Pons (tissue), 1 donor: Measurements from ENCODE around the gene RWDD4.
A peak's percentile ranks its signal among the peaks of the same experiment; 100 is the strongest.

ENCODE experiments used
- DNase-seq: peaks from one replicate; pipeline ENCODE4 v3.0.0-alpha.2; 2016; ENCODE audit warnings: low spot score

Gene RWDD4

DNA sequence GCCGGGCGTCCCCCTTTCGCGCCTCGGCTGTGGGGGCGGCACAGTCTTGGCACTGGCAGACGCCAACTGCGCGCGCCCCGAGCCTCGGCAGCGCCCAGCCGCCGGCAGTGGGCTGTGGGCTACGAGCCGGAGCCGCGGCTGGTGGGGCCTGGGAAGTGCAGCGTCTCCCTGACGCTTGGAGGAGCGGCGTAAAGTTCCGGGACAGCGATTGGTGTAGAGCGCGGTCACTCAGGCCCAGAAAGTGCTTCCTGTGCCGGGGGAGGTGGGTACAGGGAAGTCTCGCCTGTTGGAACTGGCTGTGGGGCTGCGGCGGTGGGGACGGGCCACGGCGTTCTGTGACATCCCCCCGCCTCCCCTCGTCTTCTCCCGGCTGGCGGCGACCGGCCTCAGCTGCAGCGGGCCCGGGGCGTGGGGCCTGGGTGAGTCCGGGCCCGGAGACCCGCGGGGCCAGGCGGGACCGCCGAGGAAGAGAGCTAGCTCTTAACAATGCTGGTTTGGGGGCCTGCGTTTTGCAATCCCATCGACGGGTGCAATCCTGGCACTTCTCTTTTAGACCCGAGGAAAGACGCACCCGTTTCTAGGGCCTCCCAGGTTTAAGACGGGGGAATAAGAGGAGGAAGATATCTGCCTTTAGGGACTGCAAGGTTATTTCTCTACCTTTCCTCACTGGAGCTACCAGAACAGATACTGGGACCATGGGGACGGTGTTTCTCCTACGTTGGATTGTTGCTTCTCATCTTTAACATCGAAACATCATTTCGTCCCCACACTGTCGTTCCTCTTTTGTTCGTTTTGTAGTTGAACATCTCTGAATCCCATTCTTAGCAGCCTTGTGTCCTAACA, at the start of gene RWDD4, which contains the start of gene TRAPPC11:
TSS of gene RWDD4 (minus strand) at position 157 of the 843 bp plus-strand sequence. CDS start 233 bp downstream, outside the sequence.
TSS of gene TRAPPC11 (plus strand) at position 265 of the 843 bp plus-strand sequence. CDS start 4,575 bp downstream, outside the sequence.
- DNase-seq, result peak; percentile 97

DNA sequence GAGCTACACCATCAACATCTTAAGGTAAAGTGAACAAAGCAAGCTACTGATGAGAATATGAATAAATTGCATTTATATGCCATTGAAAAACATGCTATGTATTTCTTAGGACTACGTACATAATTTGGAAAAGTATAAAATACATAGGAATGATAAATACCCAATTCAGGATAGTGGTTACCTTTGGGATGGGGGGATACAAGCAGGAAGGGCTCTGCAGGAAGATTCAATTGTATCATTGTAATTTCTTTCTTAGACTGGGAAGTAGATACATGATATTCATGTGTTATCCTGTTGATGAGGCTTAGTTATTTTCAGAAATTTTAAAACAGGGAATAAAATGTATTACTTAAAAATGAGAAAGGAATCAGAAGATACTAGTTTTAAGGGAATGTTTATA, 43.5 kb upstream of the RWDD4 start:
- no peak for DNase-seq

DNA sequence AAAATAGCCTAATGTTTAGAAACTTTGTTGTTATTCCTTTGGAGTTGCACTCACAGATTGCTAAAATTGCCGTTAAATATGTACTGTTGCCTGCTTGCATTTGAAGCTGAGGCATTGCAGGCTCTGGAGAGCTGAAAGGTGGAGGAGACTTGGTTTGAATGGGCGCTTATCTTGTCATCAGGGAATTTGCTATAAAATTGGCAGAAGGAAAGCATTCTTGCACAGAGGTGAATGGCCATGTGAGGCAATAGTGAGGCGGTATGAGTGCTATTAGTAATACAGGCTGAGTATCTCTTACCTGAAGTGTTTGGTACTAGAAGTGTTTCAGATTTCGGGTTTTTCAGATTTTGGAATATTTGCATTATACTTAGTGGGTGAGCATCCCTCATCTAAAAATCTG, 41.4 kb upstream of the RWDD4 start:
- no peak for DNase-seq

- DNase-seq, result no peak
Measured at GRCh38 chr4:183698909-183699308, 39.9 kb upstream of the RWDD4 start.

DNA sequence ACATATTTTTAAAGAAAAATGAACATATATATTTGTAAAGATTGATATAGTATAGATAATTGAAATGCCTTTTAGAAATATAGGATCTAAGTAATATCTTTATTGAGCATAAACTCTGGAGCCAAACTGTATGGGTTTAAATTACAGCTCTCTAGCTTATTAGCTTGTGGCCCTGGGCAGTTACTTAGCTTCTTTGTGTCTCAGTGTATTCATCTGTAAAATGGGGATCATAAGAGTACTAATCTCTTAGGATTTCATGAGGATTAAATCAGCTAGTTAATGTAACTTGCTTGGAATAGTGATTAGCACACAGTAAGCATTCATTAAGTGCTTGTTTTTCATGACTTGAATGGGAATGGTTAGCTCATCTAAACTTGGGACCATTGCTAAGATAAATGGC, 32.9 kb upstream of the RWDD4 start:
- no peak for DNase-seq

GRCh38 chr4:183691006-183691405, 32.0 kb upstream of the RWDD4 start:
- DNase-seq, result no peak

DNA sequence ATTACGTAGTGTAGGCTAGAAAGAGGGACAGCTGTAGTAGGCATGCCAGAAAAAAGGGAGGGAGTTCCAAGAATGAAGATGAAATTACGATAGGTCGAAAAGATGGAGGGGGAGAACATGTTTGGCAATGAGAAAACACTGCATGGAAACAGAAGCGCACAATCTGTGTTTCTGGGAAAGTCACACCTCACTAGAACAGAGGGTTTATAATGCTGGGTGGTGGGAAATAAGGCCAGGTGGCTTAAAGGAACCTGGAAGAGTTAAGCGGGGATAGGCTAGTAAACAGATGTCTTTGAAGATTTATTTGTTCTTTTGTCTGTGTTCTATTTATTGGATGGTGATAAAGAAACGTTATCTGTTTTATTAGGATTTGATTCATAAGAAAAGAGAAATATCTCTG, 29.2 kb upstream of the RWDD4 start:
- no peak for DNase-seq

GRCh38 chr4:183686461-183686860, 27.5 kb upstream of the RWDD4 start:
- no peak for DNase-seq

- DNase-seq, result no peak
Measured at GRCh38 chr4:183681119-183681518, 22.1 kb upstream of the RWDD4 start.

DNA sequence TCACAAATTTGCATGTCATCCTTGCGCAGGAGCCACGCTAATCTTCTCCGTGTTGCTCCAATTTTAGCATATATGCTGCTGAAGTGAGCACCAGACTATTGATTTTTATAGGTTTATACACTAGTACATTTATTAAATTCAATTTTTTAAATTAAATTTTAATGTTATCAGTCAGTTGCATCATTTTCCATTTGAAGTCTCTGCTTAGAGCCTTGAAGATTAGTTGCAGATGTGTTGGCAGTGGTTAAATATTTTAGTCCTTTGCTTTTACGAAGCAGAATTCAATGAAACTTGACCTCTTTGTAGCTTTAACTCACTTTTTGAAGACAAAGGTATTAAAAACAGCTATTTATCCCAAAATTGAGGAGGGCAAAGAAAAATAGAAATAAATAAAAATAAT, 16.6 kb upstream of the RWDD4 start:
- DNase-seq, result no peak

- DNase-seq, result no peak
Measured at GRCh38 chr4:183674153-183674552, 15.2 kb upstream of the RWDD4 start.

DNA sequence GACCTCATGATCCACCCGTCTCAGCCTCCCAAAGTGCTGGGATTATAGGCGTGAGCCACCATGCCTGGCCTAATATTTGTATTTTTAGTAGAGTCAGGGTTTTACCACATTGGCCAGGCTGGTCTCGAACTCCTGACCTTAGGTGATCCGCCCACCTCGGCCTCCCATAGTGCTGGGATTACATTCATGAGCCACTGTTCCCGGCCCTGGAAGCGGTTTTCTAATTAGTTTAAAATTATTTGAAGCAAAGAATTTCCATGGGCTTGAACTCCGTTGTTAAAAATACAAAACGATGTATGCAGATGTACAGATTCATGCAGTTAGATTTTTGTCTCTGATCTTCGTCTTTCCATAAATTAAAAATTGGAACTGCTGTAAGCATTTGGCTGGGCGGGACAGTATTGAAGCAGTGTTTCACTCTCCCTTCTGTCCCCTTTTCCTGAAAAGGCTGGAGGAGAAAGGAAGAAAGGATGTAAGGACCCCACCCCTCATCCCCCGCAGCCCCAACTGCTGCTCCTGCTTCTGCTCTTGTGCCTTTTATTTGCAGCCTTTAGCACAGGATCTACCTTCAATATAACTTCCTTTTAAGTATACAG, 12.1 kb upstream of the RWDD4 start:
- DNase-seq, result no peak

GRCh38 chr4:183670251-183670650, 11.3 kb upstream of the RWDD4 start:
- no peak for DNase-seq

GRCh38 chr4:183666088-183666487, 7.1 kb upstream of the RWDD4 start:
- no peak for DNase-seq

GRCh38 chr4:183659872-183660242, 872 bp upstream of the RWDD4 start:
- DNase-seq, result peak; percentile 9

GRCh38 chr4:183658362-183659028, 490 bp downstream of the RWDD4 start:
- DNase-seq, result peak; percentile 14

- no peak for DNase-seq
Measured at GRCh38 chr4:183657564-183657963, 1.4 kb downstream of the RWDD4 start.

DNA sequence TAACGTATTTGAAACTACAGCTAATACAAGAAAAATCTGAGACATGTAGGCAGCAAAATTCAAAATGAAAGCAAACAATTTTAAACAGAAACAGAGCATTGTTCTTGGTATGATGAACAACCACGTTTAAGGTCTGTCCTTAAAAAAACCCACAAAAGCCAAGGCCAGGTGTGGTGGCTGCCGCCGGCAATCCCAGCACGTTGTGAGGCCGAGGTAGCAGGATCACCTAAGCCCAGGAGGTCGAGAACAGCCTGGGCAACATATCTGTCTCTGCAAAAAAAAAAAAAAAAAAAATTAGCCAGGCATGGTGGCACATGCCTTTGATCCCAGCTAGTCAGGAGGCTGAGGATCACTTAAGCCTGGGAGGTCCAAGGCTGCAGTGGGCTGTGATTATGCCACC, 13.7 kb downstream of the RWDD4 start:
- DNase-seq, result no peak

GRCh38 chr4:183639291-183639690, 19.7 kb downstream of the RWDD4 start:
- no peak for DNase-seq

- no peak for DNase-seq
Measured at GRCh38 chr4:183638436-183638835, 20.5 kb downstream of the RWDD4 start.

DNA sequence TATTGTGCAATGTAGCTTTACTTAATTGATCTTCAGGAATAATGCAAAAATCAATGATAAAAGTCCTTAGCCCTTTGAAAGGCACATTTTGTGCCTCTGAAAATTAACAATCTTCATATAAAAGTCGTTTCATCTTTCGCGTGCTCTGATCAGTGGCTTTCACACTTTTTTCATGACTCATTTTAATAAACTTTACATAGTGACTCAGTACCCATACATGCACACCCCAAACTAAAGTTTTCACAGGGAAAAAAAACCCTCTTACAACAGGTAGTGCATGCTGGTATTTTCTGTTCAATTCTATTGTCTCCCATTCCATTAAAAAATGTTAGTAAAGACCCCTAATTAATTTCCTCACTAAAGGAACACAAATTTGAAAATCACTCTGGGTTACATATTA, 21.5 kb downstream of the RWDD4 start:
- DNase-seq, result no peak

GRCh38 chr4:183636923-183637322, 22.1 kb downstream of the RWDD4 start:
- no peak for DNase-seq

- DNase-seq, result no peak
Measured at GRCh38 chr4:183636503-183636902, 22.5 kb downstream of the RWDD4 start.
